Measurements from ENCODE around the gene GNG12. TPM values are rescaled to one million over a fixed set of nuclear protein-coding genes. Genes with fewer than 3 reads are reported as not detected.
A peak's percentile ranks its signal among the peaks of the same experiment; 100 is the strongest.

Gene GNG12
- polyA plus RNA-seq, 3 donors: 0.03 TPM; not detected in 2

- no peak for TF ChIP-seq CTCF (IDR thresholded peaks at IDR 0.05)
- Mint-ChIP-seq H3K4me3 (no peak overlapping the region), H3K36me3 (peaks cover 6 to 15% of the 10 kb centered on the region in 2 donors), H3K4me1 (peaks cover 37% of the 10 kb centered on the region), H3K27me3 (ENCODE audit: low read depth in 3 of 3) (peaks cover 0 to 1% (median 0%) of the 10 kb centered on the region in 3 donors), H3K27ac (no peak overlapping the region), H3K9me3 (peaks cover 0 to 2% (median 0%) of the 10 kb centered on the region in 7 donors)
- no peak overlapping the region for H3K9ac ChIP-seq (ENCODE audit: insufficient read depth, low read length, poor library complexity, severe bottlenecking)
- no peak overlapping the region for H2AFZ ChIP-seq (ENCODE audit: insufficient read depth, low read depth, low read length, poor library complexity, severe bottlenecking)
- H3K9me3 ChIP-seq (replicated peaks in 1 of 2; ENCODE audit: control insufficient read depth in 1 of 2, insufficient read depth in 1 of 2, low read length in 2 of 2): no peaks in the 10 kb centered on the region
- H3K4me2 ChIP-seq (replicated peaks; ENCODE audit: extremely low read depth, low read length, poor library complexity, severe bottlenecking): no peak overlapping the region
- intact Hi-C loops (cut with micrococcal nuclease): no loop called here
- no peaks in the 10 kb centered on the region for H3K27me3 ChIP-seq (ENCODE audit: control insufficient read depth in 2 of 2, insufficient read depth in 2 of 2, low read length in 2 of 2)
- H3K4me1 ChIP-seq (ENCODE audit: control insufficient read depth in 1 of 2, insufficient read depth in 2 of 2, low read length in 2 of 2): peaks cover 33 to 35% of the 10 kb centered on the region in 2 donors
- peaks cover 0 to 10% of the 10 kb centered on the region in 2 donors for H3K36me3 ChIP-seq (replicated peaks in 1 of 2; ENCODE audit: control insufficient read depth in 1 of 2, insufficient read depth in 2 of 2, low read length in 2 of 2)
- no peak overlapping the region for H3K4me3 ChIP-seq (replicated peaks in 1 of 3; ENCODE audit: low read depth in 2 of 3, low read length in 3 of 3)
- H3K27ac ChIP-seq (ENCODE audit: low read depth in 1 of 2, low read length in 2 of 2): no peak overlapping the region
- no peaks in the 10 kb centered on the region for H4K20me1 ChIP-seq (ENCODE audit: insufficient read depth, low read length)
- DNase-seq: no peak
- peaks cover 6% of the 10 kb centered on the region for H3K79me2 ChIP-seq (ENCODE audit: insufficient read depth, low read length)
These were observed 141.6 kb downstream of the GNG12 start for GRCh38 chr1:67691712-67692111.

- H3K4me3 ChIP-seq (replicated peaks in 1 of 3; ENCODE audit: low read depth in 2 of 3, low read length in 3 of 3): no peak overlapping the region
- Mint-ChIP-seq H3K4me3 (no peak overlapping the region), H3K27ac (peak overlapping the region in 1 of 7 donors; percentile 7), H3K9me3 (peaks cover 0 to 2% (median 0%) of the 10 kb centered on the region in 7 donors), H3K4me1 (peaks cover 37% of the 10 kb centered on the region), H3K36me3 (peaks cover 6 to 15% of the 10 kb centered on the region in 2 donors), H3K27me3 (ENCODE audit: low read depth in 3 of 3) (peaks cover 0 to 1% (median 0%) of the 10 kb centered on the region in 3 donors)
- DNase-seq: no peak
- H3K9me3 ChIP-seq (replicated peaks in 1 of 2; ENCODE audit: control insufficient read depth in 1 of 2, insufficient read depth in 1 of 2, low read length in 2 of 2): no peaks in the 10 kb centered on the region
- H4K20me1 ChIP-seq (ENCODE audit: insufficient read depth, low read length): peaks cover 5% of the 10 kb centered on the region
- no peak overlapping the region for H3K4me2 ChIP-seq (replicated peaks; ENCODE audit: extremely low read depth, low read length, poor library complexity, severe bottlenecking)
- H3K36me3 ChIP-seq (replicated peaks in 1 of 2; ENCODE audit: control insufficient read depth in 1 of 2, insufficient read depth in 2 of 2, low read length in 2 of 2): peaks cover 0 to 10% of the 10 kb centered on the region in 2 donors
- peaks cover 36 to 47% of the 10 kb centered on the region in 2 donors for H3K4me1 ChIP-seq (ENCODE audit: control insufficient read depth in 1 of 2, insufficient read depth in 2 of 2, low read length in 2 of 2)
- H2AFZ ChIP-seq (ENCODE audit: insufficient read depth, low read depth, low read length, poor library complexity, severe bottlenecking): no peak overlapping the region
- no peak for TF ChIP-seq CTCF (IDR thresholded peaks at IDR 0.05)
- H3K9ac ChIP-seq (ENCODE audit: insufficient read depth, low read length, poor library complexity, severe bottlenecking): no peak overlapping the region
- H3K27me3 ChIP-seq (ENCODE audit: control insufficient read depth in 2 of 2, insufficient read depth in 2 of 2, low read length in 2 of 2): no peaks in the 10 kb centered on the region
- peaks cover 19% of the 10 kb centered on the region for H3K79me2 ChIP-seq (ENCODE audit: insufficient read depth, low read length)
- no CpG with 5 or more reads among the region's 2 CpGs for WGBS (ENCODE audit: insufficient coverage)
- no peak overlapping the region for H3K27ac ChIP-seq (ENCODE audit: low read depth in 1 of 2, low read length in 2 of 2)
- intact Hi-C loops (cut with micrococcal nuclease): no loop called here
These were observed 142.9 kb downstream of the GNG12 start for GRCh38 chr1:67690411-67690810.

All from CD14-positive monocyte (primary cell).